ENCODE measurements around the gene HAUS7.

- TF ChIP-seq RAD21 (conservative IDR thresholded peaks at IDR 0.05), result no peak
- TF ChIP-seq SMC3 (conservative IDR thresholded peaks at IDR 0.05; ENCODE audit: poor library complexity), result no peak
- TF ChIP-seq CTCF (IDR thresholded peaks at IDR 0.05; ENCODE audit: poor library complexity, severe bottlenecking), result no peak
- no peak for TF ChIP-seq EP300 (conservative IDR thresholded peaks at IDR 0.05; ENCODE audit: poor library complexity, severe bottlenecking)
- TF ChIP-seq POLR2AphosphoS5 (IDR thresholded peaks at IDR 0.05), result no peak
- TF ChIP-seq, protein P1, sequence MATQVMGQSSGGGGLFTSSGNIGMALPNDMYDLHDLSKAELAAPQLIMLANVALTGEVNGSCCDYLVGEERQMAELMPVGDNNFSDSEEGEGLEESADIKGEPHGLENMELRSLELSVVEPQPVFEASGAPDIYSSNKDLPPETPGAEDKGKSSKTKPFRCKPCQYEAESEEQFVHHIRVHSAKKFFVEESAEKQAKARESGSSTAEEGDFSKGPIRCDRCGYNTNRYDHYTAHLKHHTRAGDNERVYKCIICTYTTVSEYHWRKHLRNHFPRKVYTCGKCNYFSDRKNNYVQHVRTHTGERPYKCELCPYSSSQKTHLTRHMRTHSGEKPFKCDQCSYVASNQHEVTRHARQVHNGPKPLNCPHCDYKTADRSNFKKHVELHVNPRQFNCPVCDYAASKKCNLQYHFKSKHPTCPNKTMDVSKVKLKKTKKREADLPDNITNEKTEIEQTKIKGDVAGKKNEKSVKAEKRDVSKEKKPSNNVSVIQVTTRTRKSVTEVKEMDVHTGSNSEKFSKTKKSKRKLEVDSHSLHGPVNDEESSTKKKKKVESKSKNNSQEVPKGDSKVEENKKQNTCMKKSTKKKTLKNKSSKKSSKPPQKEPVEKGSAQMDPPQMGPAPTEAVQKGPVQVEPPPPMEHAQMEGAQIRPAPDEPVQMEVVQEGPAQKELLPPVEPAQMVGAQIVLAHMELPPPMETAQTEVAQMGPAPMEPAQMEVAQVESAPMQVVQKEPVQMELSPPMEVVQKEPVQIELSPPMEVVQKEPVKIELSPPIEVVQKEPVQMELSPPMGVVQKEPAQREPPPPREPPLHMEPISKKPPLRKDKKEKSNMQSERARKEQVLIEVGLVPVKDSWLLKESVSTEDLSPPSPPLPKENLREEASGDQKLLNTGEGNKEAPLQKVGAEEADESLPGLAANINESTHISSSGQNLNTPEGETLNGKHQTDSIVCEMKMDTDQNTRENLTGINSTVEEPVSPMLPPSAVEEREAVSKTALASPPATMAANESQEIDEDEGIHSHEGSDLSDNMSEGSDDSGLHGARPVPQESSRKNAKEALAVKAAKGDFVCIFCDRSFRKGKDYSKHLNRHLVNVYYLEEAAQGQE (IDR thresholded peaks at IDR 0.05; ENCODE audit: borderline replicate concordance), result no peak
Measured at GRCh38 chrX:153482376-153483015, 12.1 kb upstream of the HAUS7 start.

Measured in neural cell (in vitro differentiated cells).